GM21360 (cell line): Measurements from ENCODE around the gene TWIST1.

ENCODE experiments used
- ATAC-seq: cut with Tn5 transposase; IDR thresholded peaks from one replicate; pipeline ENCODE4 v1.9.1; 2021; ENCODE audit warnings: mild to moderate bottlenecking, moderate library complexity; ENCODE audit not compliant: unreplicated experiment

Gene TWIST1

GRCh38 chr7:19117091-19117869, at the start of gene TWIST1:
TSS of gene TWIST1 (minus strand) at chr7:19117636. CDS start at chr7:19117321, 315 bp downstream.
- ATAC-seq = peak; percentile 48

- no peak for ATAC-seq
Measured at GRCh38 chr7:19161671-19162070, 44.2 kb upstream of the TWIST1 start.

DNA sequence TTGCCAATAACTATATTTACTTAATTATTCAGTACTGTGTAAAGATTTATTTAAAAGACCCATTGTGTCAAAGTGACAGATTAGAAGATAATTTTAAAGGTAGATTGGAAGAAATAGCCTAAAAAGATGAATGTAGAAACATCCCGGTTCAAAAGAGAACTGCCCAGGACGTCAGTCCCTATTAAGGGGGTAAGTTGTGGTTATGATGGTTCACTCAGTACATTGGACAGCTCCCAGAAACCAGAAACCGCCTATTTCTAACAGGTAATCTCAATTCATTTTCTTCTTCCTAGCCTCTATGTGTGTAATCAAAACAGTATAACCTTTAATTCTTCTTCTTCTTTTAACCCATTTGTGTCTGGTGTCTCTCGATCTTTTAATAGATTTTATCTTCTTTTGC, 29.3 kb upstream of the TWIST1 start:
- no peak for ATAC-seq

DNA sequence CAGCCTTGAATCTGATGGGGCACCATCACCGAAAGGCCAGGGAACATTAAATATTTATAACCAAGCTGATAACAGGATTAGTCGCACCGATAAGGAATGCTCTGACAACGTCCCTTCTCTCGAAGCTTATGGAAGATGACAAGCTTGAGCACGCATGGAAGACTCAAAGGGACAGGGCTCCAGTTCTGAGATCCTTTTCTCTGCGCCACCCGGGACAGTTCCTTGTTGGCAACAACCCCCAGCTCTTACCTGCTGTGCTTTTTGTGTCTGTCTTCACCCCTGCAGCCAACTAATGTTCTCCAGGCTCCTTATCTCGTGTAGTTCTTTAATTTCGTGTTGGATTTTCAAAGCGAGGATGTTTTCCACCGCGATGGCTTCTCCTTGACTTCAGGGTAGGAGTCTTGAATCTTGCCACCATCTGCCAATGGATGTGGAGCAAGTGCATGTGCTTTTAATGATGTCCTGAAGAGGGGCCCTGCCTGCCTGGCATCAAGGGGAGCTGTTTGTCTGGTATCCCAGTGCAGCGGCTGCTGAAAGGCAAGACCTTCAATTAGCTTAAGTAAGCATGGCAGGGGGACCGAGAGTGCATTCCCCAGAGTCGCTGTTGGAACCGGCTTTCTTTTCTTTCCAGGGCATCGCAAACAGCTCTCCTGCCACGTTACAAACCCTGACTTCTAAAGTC, 28.1 kb upstream of the TWIST1 start:
- ATAC-seq = no peak

GRCh38 chr7:19144661-19145433, 27.4 kb upstream of the TWIST1 start, which contains the start of gene FERD3L:
TSS of gene FERD3L (minus strand) at chr7:19145421. CDS start at chr7:19145362, 59 bp downstream.
- ATAC-seq = no peak

- no peak for ATAC-seq
Measured at GRCh38 chr7:19143881-19144574, 26.6 kb upstream of the TWIST1 start.

GRCh38 chr7:19139706-19140327, 22.4 kb upstream of the TWIST1 start:
- ATAC-seq = no peak

- no peak for ATAC-seq
Measured at GRCh38 chr7:19133886-19134285, 16.4 kb upstream of the TWIST1 start.

DNA sequence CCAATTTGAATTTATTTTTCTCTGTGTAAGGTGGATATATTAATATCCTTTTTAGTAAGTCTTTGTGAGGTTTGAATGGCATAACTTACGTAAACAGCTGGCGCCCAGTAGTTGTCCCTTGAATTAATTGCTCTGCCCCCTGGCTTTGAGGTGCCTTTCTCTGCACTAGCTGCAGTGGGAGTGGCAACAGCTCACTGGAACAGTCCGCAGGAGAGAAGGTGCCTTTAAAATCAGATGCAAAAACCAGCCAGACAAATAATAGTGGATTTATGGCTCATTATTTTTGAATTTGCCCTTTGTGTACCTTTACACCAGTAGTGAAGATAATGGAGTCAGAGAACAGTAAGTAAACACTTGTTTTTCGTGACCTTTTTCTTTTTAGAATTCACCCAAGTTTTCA, 16.0 kb upstream of the TWIST1 start:
- ATAC-seq = no peak

GRCh38 chr7:19128856-19129255, 11.4 kb upstream of the TWIST1 start:
- ATAC-seq = no peak

DNA sequence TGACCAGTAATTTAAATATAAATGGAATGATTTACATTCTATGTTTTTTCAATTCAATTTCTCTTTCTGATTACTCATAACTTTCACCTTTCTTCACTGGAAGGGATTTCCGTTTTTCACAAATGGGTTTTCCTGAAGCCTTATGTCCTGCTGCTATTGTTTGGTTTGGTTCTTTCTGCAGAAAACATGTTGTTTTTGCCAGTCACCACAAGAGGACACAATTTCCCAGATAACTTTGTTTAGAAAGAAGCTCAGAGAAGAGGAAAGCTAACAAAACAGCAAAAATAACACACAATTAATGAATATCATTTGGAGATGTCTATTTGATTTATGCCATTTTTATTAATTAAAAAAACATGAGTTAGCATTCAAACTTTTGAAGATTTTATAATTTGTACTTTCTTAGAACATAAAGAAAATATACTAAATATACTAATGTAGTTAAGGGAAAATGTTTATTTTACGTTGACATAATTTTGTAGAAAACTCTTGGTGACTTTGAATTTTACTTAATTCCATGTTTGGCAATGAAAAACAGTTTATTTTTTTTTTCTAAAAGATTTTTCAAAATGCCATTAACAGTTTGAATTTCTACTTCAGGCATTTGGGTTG, 4.6 kb upstream of the TWIST1 start:
- ATAC-seq = no peak

- ATAC-seq = no peak
Measured at GRCh38 chr7:19119870-19120486, 2.5 kb upstream of the TWIST1 start.

DNA sequence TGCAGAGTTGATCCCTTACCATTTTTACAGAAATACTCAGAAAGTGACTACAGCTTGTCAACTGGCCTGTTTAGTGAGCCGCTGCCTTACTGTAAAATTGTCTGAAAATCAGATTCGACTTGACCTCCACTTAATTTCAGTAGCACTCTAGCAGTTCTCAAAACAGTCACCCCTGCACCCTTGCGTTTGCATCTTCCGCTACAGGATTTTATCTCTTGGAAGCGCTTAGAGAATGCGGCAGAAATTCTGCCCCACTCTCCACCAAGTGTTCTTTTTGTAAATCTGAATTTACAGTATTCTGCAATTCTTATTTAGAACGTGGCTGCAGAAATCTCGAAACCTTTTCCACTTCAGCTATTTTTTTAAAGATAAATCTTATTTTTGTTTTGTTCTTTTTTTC, 1.9 kb upstream of the TWIST1 start:
- ATAC-seq = no peak

GRCh38 chr7:19118636-19119371, 1.4 kb upstream of the TWIST1 start:
- ATAC-seq = no peak

- no peak for ATAC-seq
Measured at GRCh38 chr7:19117870-19118608, 603 bp upstream of the TWIST1 start.

- ATAC-seq = peak; percentile 28
Measured at GRCh38 chr7:19116121-19117090, 1.0 kb downstream of the TWIST1 start.

DNA sequence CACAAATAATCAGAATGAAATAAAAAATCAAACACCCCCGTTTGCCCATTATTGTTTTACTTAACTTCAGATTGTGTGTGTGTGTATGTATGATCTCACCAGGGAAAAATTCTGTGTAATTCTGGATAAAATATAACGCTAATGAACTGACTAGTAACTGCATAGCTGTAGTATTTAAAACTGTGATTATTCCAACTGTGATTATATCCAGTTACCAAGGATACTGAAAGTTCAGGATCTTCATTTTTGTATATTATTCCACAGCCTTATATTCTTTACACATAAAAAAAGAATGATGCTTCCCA, 2.9 kb downstream of the TWIST1 start:
- no peak for ATAC-seq
